Activated CD4-positive, alpha-beta T cell treated with anti-CD3 and anti-CD28 coated beads, Interleukin-2, amount 50 U/mL, for 24 hours (primary cell): Measurements from ENCODE around the gene CCDC178.
A peak's percentile ranks its signal among the peaks of the same experiment; 100 is the strongest.
"Not testable (repeated sequence)": the region's sequence is repeated elsewhere in the genome, so short reads cannot be mapped to it uniquely, and the experiment has no call there.

Experiments
- DNase-seq, 2 donors: peaks; one replicate each; pipeline ENCODE4 v3.0.0-alpha.2; 2020; ENCODE audit warnings: low read depth in 1 of 2, low spot score in 1 of 2

Gene CCDC178

DNA sequence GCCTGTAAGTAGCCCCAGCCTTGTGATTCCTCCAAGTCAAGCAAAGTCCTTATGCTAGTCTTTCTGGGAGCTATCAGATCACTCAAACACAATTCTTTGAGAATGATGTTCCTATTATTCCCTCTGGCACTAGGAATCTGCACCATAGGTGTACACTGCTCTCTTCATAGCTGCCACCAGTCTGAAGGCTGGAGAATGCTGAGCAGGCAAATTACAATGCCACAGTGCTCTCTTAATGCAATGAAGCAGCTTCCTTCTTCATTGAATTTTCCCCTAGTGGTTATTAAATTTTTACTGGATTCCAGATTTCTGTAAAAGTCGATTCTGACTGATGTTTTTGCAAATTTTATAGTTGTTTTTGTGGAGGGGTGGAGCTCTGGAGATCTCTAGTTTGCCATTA lies 84.8 kb downstream of the CCDC178 start:
- no peak for DNase-seq

DNA sequence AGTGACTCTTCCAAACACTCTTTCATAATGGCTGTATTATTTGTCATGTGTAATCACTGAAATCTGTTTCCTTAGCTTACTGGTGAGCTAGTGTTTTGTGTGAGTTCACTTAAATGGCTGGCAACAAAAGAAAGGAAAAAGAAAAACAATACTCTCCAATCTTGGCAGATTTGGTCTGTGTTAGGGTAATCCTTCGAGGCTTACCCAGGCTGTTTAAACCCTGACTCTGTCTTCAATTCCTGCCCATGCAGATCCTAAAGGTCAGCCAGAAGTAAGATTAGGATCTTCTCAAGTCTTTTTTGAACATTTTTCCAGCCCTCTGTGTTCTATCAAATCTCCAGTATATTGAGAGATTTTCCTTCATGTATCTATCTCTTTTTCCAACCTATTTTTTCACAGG lies 85.3 kb downstream of the CCDC178 start:
- DNase-seq, result no peak

DNA sequence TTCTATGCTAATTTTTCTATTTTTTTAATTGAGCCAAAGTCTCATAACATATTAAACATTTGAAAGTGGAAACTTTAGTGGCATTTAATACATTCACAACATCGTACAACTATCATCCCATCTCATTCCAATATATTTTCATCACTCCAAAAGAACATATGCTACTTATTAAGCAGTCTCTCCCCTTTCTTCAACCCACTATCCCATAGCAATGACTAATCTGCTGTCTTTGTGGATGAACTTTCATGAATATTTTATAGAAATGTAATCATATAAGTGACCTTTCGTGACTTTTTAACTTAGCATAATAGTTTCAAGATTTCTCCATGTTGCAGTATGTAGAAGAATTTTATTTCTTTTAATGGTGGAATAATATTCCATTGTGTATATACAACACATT lies 90.3 kb downstream of the CCDC178 start:
- DNase-seq, result no peak

DNA sequence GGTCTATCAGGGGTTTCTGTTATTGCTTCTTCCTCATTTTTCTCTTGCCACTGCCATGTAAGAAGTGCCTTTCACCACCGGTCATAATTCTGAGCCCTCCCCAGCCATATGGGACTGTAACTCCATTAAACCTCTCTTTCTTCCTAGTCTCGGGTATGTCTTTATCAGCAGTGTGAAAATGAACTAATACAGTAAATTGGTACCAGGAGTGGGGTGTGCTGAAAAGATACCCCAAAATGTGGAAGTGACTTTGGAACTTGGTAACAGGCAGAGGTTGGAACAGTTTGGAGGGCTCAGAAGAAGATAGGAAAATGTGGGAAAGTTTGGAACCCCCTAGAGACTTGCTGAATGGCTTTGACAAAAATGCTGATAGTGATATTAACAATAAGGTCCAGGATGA lies 100.8 kb downstream of the CCDC178 start:
- not testable (repeated sequence) for DNase-seq

DNA sequence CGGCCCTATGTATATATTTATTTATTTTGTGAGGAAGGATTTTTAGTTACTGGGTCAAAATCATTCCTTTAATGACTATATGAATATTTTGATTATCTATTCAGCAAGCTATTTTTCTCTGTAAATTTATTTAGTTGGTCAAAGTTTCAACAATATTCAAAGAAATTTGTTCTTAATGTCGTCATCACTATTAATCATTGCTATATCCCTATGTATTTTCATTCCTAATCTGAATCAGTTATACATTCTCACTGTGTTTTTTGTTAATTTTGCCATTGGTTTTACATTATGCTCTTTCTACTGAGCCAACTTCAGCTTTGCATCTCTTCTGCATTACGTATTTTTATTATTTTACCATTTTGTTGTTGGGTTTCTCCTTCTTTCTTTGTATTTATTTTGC lies 105.7 kb downstream of the CCDC178 start:
- DNase-seq, result no peak

DNA sequence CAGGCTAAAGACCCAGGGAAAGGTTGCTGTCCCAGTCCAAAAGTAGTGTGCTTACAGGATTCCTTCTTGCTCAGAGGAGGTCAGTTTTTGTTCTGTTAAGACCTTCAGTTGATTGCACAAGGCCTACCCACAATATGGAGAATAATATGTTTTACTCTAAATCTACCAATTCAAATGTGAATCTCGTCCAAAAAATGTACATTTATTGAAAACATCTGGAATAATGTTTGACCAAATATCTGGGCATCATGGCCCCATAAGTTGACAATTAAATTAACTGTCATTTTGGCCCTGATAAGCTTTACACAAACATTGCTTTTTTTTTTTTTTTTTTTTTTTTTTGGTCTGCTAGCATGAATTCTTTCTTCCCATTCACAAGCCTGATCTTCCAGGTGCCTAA lies 109.8 kb downstream of the CCDC178 start:
- DNase-seq, result no peak

DNA sequence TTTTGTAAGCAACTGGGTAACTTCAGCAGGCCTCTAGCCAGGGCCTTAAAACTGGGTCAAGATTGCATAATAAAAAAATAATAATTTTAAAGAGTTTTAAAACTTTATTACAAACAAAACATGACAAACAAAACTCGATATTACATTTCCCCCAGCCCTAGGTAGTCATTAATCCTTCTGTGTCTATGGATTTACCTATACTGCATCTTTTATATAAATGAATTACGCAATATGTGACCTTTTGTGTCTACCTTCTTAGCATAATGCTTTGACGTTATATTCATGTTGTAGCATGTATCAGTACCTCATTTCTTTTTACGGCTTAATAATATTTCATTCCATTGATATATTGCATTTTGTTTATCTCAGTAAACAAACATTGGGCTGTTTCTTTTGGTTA lies 113.5 kb downstream of the CCDC178 start:
- no peak for DNase-seq

DNA sequence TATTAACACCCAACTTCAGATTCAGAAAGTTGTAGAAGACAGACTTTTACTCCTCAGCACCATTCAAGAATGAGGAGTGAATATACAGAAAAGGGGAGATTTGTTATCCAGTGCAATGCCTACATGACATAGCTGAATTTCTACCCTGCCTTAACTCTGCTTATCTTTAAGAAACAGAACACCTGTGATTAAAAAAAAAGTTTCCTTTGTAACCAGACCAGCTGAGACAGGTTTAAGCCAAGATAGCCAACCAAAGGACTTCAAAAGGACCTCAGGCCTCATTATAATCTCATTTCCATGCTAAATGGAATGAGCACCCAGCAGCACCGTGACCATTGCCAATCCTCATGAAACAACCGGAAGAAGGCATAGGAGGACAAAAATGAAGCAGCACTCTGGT lies 122.9 kb downstream of the CCDC178 start:
- no peak for DNase-seq

DNA sequence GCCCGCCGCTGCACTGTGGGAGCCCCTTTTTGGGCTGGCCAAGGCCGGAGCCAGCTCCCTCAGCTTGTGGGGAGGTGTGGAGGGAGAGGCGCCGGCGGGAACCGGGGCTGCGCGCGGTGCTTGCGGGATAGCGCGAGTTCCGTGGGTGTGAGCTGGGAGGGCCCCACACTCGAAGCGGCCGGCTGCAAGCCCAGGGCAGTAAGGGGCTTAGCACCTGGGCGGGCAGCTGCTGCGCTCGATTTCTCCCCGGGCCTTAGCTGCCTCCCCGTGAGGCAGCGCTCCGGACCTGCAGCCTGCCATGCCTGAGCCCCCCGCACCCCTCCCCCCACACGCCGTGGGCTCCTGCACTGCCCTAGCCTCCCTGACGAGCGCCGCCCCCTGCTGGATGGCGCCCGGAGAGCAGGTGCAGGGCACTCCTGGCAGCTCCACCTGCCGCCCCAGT lies 124.4 kb downstream of the CCDC178 start:
- DNase-seq, result no peak

DNA sequence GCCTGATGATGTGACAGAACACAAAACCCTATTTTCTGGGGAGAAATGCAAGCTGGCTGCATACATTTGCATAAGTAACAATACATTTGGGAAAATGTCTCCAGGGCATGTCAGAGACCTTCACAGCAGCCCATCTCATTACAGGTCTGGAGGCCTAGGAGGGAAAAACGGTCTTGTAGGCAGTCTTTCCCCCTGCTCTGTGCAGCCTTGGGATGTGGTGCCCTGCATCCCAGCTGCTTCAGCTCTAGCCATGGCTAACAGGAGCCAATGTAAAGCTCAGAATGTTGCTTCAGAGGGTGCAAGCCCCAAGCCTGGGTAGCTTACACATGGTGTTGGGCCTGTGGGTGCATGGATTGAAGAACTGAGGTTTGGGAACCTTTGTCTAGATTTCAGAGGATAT lies 133.0 kb downstream of the CCDC178 start:
- DNase-seq, result no peak

DNA sequence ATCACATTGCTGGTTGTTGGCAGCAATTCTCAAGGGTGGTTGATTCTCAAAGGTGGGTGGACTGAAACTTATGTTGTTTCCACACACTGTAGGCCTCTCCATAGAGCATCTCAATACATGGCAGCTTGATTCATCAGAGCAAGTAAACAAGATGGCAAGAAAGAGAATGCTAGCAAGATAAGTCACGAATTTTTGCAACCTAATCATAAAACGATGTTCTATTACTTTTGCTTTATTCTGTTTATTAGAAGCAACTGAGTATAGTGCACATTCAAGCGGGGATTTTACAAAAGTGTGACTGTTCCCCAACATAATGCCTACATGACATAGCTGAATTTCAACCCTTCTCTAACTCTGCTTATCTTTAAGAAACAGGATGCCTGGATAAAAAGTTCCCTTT lies 136.2 kb downstream of the CCDC178 start:
- DNase-seq, result no peak

DNA sequence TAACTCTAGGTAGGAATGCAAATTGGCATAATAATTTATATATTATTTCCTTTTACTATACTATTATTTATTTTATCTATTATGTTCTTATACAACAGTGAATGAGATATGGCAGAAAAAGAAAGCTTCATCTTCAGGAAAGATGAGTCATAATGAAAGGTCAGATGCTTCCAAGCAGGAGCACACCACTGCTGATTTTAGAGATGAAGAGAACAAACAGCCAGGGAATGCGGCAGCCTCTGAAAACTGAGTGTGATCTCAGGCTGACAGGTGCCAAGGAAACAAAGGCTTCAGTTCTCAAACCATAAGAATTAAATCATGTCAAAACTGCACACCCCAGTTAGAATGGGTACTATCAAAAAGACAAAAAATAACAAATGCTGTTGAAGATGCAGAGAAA lies 149.0 kb downstream of the CCDC178 start:
- DNase-seq, result no peak

DNA sequence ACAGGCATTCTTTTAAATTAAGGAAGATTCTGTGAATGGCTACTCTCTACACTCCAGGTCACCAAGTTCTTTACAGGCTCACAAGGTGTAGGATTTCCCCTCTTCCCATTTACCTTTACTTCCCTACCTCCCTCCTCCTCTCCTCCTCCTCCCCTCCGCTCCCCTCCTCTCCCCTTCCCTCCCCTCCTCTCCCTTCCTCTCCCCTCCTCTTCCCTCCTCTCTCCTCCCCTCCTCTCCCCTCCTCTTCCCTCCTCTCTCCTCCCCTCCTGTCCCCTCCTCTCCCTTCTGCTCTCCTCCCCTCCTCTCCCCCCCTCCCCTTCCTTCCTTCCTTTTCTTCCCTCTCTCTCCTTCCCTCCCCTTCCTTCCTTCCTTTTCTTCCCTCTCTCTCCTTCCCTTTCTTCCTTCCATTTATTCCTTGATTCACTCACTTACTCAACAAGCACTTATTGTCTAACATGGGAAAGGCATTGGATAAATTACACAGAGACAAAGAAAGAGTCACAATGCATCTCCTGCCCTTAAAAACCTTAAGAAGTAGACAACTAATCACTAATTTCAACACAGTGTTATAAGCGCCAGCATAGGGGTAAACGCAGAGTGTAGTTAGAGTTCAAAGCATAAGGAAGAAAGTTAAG lies 152.3 kb downstream of the CCDC178 start:
- no peak for DNase-seq

DNA sequence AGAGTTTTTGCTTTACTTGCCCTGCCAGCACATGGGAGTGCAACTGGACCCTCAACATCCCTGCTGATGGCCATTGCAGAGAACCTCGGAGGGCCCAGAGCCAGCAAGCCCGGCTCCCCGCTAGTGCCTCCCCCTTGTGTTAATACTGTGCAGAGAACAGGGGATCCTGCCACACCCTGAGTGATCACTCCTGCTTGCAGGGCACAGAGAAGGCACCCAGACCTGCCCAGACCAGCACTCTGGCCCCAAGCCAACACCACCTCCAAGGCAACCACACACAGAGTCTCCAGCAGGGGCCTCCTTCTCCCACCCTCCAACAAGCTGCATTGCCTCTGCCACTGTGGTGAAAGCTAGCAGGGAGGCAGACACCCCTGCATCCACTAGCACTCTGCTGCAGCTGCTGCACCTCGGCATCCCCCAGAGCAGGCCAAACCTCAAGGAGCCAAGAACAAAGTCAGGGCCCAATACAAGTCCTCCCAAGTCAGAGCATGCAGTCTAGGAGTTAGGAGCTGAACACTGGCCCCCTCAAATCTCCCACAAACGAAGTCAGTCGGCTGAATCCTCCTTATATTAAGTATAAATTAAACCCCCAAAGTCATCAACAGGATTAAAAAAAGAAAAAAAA lies 157.7 kb downstream of the CCDC178 start:
- no peak for DNase-seq

DNA sequence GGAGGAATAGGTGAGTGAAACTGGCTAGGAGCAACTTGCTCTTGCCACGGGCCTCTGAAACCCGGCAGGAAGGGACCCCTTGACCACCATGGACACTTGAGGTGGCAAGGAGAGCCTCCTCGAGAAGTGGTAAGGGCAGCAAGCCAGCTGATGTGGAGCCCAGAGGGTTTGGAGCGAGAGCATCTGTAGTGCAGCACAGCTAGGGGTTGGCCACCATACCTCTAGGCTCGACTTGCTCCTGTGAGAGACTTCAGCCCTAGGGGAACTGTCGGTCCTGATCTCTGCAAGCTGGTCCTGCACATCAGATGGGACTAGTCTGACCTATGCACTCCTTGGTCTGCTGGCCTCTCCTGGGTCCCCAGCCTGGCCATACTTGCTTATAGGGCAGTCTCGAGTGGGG lies 158.4 kb downstream of the CCDC178 start:
- DNase-seq, result no peak

DNA sequence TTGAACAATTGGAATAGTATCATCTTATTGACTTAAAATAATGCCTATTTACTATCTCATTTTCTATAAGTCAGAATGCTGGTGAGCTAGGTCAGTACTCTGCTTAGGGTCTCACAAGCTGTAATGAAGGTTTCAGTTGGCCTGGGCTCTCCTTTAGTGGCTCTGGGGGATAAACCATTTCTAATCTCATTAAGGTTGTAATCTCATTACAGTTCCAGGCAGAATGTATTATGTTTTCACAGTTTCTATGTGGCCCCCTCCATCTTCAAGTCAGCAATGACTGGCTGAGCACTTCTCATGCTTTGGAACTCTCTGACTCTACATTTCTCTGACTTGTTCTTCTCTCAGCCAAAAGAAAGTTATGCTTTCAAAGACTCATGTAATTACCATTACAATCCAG lies 163.1 kb downstream of the CCDC178 start:
- no peak for DNase-seq

DNA sequence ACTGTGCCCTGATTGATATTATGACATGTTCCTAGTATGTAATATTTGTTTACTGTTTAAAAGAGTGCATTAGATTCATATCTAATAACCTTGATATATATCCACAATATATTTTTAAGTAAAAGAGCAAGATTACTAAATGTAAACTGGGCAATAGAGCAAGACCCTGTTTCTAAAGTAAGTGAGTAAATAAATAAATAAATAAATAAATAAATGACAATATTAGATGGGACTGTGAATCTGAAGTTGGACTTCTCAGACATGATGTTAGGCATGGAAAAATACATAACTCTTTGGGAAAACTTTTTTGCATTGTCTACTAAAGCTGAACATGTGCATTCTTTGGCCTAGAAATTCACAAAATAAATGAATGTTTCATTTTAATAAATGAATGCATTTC lies 164.7 kb downstream of the CCDC178 start:
- DNase-seq, result no peak

DNA sequence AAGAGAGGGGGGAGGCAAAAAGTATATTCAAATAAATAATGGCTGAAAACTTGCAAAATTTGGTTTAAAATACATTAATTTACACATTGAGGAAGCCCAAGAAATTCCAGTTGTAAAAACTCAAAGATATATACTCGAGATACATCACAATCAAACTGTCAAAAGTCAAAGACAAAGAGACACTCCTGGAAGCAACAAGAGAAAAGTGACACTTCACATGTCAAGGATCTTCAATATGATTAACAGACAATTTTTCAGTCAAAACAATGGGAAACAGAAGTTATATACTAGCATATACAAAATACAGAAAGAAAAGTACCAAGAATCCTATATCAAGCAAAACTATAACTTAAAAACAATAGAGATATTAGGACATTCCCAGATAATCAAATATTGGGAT lies 170.2 kb downstream of the CCDC178 start:
- no peak for DNase-seq

DNA sequence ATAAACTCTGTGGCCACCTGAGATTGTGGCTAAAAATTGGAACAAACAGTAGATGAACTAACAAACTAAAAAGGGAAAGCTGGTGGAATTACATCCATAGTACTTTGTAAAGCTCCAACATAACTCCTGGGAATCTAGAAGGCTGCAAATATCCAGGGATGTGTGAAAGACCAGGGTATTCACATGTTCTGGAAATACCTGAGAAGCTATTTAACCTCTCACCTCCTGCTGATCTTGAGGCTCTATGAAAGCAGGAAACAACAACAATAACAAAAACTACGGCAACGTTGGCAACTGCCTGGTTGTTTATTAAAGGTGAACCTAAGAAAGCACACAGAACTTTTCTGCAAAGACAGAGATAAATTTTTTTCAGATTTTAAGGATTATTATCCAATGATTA lies 171.3 kb downstream of the CCDC178 start:
- no peak for DNase-seq

DNA sequence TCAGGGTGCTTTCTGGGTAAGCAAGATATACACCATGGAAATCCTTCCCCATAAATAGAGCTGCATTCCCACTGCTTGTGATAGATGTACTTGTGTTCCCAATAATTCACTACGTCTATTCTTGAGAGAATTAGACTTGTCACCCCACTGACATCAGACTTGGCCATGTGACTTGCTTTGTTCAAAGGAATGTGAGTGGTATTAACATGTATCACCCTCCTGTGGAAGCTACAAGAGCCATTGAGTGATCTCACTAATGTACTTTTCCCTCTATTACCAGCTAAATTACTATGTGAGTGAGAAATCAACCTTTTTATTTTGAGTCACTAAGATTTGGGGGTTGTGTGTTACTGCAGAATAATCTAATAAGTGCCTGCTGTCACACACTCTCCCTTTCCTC lies 176.0 kb downstream of the CCDC178 start:
- no peak for DNase-seq

DNA sequence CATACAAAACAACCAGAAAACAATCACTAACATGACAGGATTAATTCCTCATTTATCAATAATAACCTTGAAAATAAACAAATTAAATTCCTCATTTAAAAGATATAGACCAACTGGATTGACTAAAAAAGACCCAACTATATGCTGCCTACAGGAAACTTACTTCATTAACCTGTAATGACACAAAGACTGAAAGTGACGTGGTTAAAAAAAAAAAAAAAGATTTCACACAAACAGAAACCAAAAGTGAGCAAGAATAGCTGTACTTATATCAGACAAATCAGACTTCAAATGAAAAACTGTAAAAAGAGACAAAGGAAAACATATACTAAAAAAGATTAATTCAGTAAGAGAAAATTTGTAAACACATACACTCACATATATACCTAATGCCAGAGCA lies 201.2 kb downstream of the CCDC178 start:
- no peak for DNase-seq

DNA sequence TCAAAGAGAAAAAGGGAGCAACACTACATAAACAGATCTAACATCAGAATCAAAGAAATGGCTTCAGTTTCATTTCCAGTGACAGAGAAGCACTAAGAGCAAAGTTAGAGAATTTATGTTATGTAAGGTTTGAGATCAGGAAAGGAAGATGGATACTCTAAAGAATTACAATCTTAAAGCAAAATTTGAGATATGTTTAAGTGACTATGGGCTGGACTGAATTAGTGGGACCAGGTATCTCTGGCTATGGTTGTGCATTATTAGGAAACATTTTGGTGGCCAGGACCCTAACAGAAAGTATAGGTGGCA lies 208.2 kb downstream of the CCDC178 start:
- DNase-seq, result no peak

DNA sequence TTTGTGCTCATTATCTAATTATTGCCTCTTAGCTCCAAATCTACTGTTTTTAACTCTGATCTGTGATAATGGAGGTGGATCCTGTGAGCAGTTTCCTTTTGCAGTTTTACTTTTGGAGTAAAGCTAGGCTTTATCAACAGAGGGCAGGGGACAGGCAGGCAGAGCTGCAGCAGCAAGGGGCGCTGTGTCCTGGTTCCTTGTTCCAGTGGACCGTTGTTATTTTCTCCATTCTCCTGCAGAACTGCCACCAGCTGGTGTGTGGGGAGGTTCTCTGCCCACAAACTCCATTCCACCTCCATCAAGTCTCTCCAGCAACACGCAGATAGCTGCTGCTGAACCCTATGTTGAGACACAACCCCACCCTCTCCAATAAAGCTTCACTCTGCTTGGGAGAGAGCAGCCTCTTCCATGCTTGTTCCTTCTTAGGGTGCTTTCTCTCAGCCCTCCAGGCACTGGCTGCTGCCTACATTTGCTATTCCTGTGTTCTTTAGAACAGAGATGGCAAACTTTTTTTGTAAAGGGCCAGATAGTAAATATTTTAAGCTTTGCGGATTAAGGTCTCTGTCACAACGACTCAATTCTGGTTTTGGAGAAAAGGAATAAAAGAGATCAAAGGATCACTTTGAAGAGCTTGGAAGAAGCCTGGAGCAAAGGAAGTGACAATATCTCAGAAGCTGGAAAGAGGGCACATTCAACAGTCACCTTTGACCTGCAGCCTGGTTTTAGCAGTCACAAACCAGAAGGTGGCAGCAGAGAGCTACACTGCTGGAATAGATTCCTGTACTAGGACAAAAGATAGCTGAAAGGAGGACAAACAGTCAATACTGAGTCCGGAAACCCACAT lies 208.8 kb downstream of the CCDC178 start:
- DNase-seq, result peak in 1 of 2 donors; percentile 41
